Osteoblast (primary cell): ENCODE measurements around the gene WIPF3. TPM values are rescaled to one million over a fixed set of nuclear protein-coding genes. Genes with fewer than 3 reads are reported as not detected.
"Not testable (repeated sequence)": the region's sequence is repeated elsewhere in the genome, so short reads cannot be mapped to it uniquely, and the experiment has no call there.

Source experiments
- DNase-seq: peaks from one replicate; pipeline ENCODE4 v3.0.0; 2011; ENCODE audit warnings: low spot score, mixed read lengths; ENCODE audit not compliant: insufficient read length; ENCODE audit errors: missing footprints
- H2AFZ ChIP-seq: 2 replicates; pipeline ENCODE4 v1.6.0; 2011; ENCODE audit warnings: mild to moderate bottlenecking, low read length
- H3K27ac ChIP-seq: 2 replicates; pipeline ENCODE4 v1.5.1; 2011; ENCODE audit warnings: mild to moderate bottlenecking, low read depth, low read length, moderate library complexity
- H3K27me3 ChIP-seq: 2 replicates; pipeline ENCODE4 v1.6.0; 2012; ENCODE audit warnings: mild to moderate bottlenecking, control low read depth, inconsistent platforms, low read length, moderate library complexity; ENCODE audit not compliant: insufficient read depth
- H3K36me3 ChIP-seq: 2 replicates; pipeline ENCODE4 v1.5.1; 2011; ENCODE audit warnings: mild to moderate bottlenecking, low read length, control low read depth, moderate library complexity; ENCODE audit not compliant: insufficient read depth
- H3K4me1 ChIP-seq: 2 replicates; pipeline ENCODE4 v1.5.1; 2011; ENCODE audit warnings: mild to moderate bottlenecking, low read length, control low read depth, moderate library complexity; ENCODE audit not compliant: insufficient read depth
- H3K4me2 ChIP-seq: 2 replicates; pipeline ENCODE4 v1.6.0; 2011; ENCODE audit warnings: mild to moderate bottlenecking, low read length; ENCODE audit not compliant: insufficient read depth
- H3K4me3 ChIP-seq: fragments of 200-600 bp; sonication (generic); 3 replicates; pipeline ENCODE4 v1.5.1; 2012; ENCODE audit warnings: mild to moderate bottlenecking, low read length, inconsistent platforms; ENCODE audit not compliant: insufficient read depth
- H3K79me2 ChIP-seq: 2 replicates; pipeline ENCODE4 v1.6.0; 2012; ENCODE audit warnings: mild to moderate bottlenecking, low read length, control low read depth, inconsistent platforms; ENCODE audit not compliant: insufficient read depth
- H3K9me3 ChIP-seq: 2 replicates; pipeline ENCODE4 v1.5.1; 2011; ENCODE audit warnings: low read depth, low read length, control low read depth
- H4K20me1 ChIP-seq: 2 replicates; pipeline ENCODE4 v1.6.0; 2012; ENCODE audit warnings: mild to moderate bottlenecking, low read length, control low read depth; ENCODE audit not compliant: insufficient read depth
- total RNA-seq: library from RNA; depleted of rRNA; stranded (reverse); fragments of >200 nt; gene quantifications from 2 replicates; pipeline ENCODE4 v1.2.3, GENCODE V29; 2012
- TF ChIP-seq, protein P1 (sequence below): IDR thresholded peaks from 2 replicates; pipeline ENCODE4 v1.5.1; 2011; ENCODE audit warnings: mild to moderate bottlenecking, low read depth, low read length, moderate library complexity; ENCODE audit errors: extremely low read depth

WIPF3 gene
- total RNA-seq, 1 donor: not detected

DNA sequence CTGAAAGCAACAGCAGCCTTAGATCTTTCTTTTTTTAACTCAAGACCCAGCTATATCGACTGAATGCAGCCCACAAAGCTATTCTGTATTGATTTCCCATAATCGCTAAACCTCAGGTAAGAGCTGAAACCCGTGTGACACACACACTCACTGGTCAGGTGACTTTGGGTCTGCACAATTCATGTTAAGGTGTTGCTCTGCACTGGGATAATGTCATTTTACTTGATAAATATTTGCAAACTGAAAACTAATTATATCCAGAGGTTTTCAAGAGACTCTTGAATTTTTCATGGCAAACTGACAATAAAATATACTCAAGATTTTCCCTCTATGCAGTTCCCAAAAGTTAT lies 150.2 kb downstream of the WIPF3 start:
- no peak overlapping the region for H3K27ac ChIP-seq
- H3K9me3 ChIP-seq: no peaks in the 10 kb centered on the region
- no peak overlapping the region for H2AFZ ChIP-seq
- no peaks in the 10 kb centered on the region for H3K27me3 ChIP-seq
- no peak for DNase-seq
- H3K79me2 ChIP-seq: peaks cover 30% of the 10 kb centered on the region
- no peaks in the 10 kb centered on the region for H3K4me1 ChIP-seq
- peaks cover 4% of the 10 kb centered on the region for H4K20me1 ChIP-seq
- H3K36me3 ChIP-seq: peaks cover 21% of the 10 kb centered on the region
- H3K4me3 ChIP-seq: no peak overlapping the region
- H3K4me2 ChIP-seq: no peak overlapping the region
- TF ChIP-seq, protein P1, sequence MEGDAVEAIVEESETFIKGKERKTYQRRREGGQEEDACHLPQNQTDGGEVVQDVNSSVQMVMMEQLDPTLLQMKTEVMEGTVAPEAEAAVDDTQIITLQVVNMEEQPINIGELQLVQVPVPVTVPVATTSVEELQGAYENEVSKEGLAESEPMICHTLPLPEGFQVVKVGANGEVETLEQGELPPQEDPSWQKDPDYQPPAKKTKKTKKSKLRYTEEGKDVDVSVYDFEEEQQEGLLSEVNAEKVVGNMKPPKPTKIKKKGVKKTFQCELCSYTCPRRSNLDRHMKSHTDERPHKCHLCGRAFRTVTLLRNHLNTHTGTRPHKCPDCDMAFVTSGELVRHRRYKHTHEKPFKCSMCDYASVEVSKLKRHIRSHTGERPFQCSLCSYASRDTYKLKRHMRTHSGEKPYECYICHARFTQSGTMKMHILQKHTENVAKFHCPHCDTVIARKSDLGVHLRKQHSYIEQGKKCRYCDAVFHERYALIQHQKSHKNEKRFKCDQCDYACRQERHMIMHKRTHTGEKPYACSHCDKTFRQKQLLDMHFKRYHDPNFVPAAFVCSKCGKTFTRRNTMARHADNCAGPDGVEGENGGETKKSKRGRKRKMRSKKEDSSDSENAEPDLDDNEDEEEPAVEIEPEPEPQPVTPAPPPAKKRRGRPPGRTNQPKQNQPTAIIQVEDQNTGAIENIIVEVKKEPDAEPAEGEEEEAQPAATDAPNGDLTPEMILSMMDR: no peak

- Histone ChIP-seq H3K4me2 (no peak overlapping the region), H3K4me1 (no peaks in the 10 kb centered on the region), H3K4me3 (no peak overlapping the region), H3K9me3 (no peaks in the 10 kb centered on the region), H3K27ac (no peak overlapping the region), H3K36me3 (peaks cover 11% of the 10 kb centered on the region), H3K79me2 (peaks cover 32% of the 10 kb centered on the region), H2AFZ (no peak overlapping the region), H4K20me1 (peaks cover 4% of the 10 kb centered on the region), H3K27me3 (no peaks in the 10 kb centered on the region)
- TF ChIP-seq, protein P1: no peak
- DNase-seq: no peak
Measured at GRCh38 chr7:29957521-29958310, 151.4 kb downstream of the WIPF3 start.

DNA sequence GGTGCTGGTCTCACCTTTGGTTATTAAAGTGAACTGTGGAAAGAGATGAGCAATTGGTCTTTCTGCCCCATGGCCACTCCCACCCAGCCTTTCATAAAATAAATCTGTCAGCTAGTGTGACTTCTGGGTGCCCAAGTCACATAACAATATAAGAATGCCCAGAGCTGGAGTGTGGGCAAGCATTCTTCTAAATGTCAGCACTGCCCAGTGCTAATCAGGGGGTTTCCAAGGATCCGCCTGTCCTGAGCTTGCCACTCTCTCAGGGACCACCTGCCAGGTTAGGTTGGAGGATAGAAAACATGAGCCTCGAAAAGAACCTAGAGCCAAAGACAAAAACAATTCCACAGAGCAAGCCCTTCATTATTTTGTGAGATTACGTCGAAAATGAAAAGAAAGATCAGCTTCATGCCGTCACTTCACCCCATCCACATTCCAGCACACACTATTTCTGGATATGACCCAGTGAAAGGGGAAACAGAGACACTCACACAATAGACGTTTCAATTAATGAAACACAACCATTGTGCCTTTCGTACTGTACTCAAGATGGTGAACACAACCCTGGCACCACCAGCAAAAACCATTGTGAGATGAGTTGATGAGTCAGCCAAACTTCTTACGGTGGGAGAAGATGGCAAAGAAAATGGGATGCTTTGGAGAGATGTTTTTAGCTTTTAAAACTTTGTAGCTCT lies 152.5 kb downstream of the WIPF3 start:
- no peaks in the 10 kb centered on the region for H3K4me1 ChIP-seq
- no peaks in the 10 kb centered on the region for H3K27me3 ChIP-seq
- H3K4me2 ChIP-seq: no peak overlapping the region
- H3K27ac ChIP-seq: no peak overlapping the region
- no peak for DNase-seq
- H2AFZ ChIP-seq: no peak overlapping the region
- peaks cover 4% of the 10 kb centered on the region for H4K20me1 ChIP-seq
- TF ChIP-seq, protein P1: no peak
- H3K79me2 ChIP-seq: peaks cover 35% of the 10 kb centered on the region
- no peaks in the 10 kb centered on the region for H3K9me3 ChIP-seq
- H3K4me3 ChIP-seq: no peak overlapping the region
- H3K36me3 ChIP-seq: peaks cover 9% of the 10 kb centered on the region

GRCh38 chr7:29961611-29962010 lies 155.3 kb downstream of the WIPF3 start:
- not testable (repeated sequence) for H3K4me1 ChIP-seq, DNase-seq, H3K4me2 ChIP-seq, H3K36me3 ChIP-seq, H3K27ac ChIP-seq, H4K20me1 ChIP-seq, H3K4me3 ChIP-seq, H3K9me3 ChIP-seq, H2AFZ ChIP-seq, H3K27me3 ChIP-seq
- H3K79me2 ChIP-seq: peaks cover 44% of the 10 kb centered on the region
